ENCODE results near the gene KCTD17.

KCTD17 gene

DNA sequence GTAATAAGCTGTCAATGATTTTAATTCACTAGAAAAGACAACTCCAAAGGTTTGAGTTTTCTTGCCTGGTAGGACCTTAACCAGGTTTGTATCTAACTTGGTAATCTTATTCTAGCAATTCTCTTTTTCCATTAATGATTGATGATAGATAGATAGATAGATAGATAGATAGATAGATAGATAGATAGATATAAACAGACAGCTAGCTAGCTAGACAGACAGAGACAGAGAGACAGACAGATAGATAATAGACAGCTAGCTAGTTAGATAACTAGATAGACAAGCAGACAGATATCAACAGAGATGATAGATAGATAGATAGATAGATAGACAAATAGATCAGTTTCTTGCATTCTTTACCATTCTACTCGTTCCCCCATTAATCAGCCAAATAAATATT is 42.7 kb downstream of the KCTD17 start:
- no peak overlapping the region for H3K56ac ChIP-seq (ENCODE audit: low read length)
- no peaks in the 10 kb centered on the region for H3K36me3 ChIP-seq (ENCODE audit: control insufficient read depth, insufficient read depth, low read length)
- H3K4me1 ChIP-seq (ENCODE audit: control insufficient read depth, low read depth, low read length): no peaks in the 10 kb centered on the region
- no peaks in the 10 kb centered on the region for H3K79me1 ChIP-seq (ENCODE audit: low read length)
- H3K18ac ChIP-seq (ENCODE audit: low read length): no peak overlapping the region
- no peak overlapping the region for H2AK5ac ChIP-seq (ENCODE audit: low read length)
- H4K8ac ChIP-seq (ENCODE audit: low read depth, low read length): no peak overlapping the region
- no peak overlapping the region for H3K4ac ChIP-seq (ENCODE audit: low read depth, low read length)
- H3K4me3 ChIP-seq (ENCODE audit: low read length): no peak overlapping the region
- H2BK120ac ChIP-seq (ENCODE audit: low read depth, low read length): no peak overlapping the region
- H3K27ac ChIP-seq (ENCODE audit: low read depth, low read length): no peak overlapping the region
- H2BK15ac ChIP-seq (replicated peaks; ENCODE audit: low read depth): no peak overlapping the region
- H3K27me3 ChIP-seq (ENCODE audit: insufficient read depth, low read length, poor library complexity): no peaks in the 10 kb centered on the region
- H2BK5ac ChIP-seq (ENCODE audit: low read length): no peak overlapping the region
- no peaks in the 10 kb centered on the region for H3K79me2 ChIP-seq (ENCODE audit: control insufficient read depth, insufficient read depth, low read length)
- no peak overlapping the region for H3K4me2 ChIP-seq (ENCODE audit: low read length)
- WGBS (ENCODE audit: extremely low coverage, insufficient coverage, low lambda C conversion rate): no CpG with 5 or more reads among the region's 1 CpG
- no peak overlapping the region for H3K23ac ChIP-seq (ENCODE audit: low read length)
- H4K5ac ChIP-seq (ENCODE audit: low read length): no peak overlapping the region
- H3K9ac ChIP-seq (ENCODE audit: low read length): no peak overlapping the region
- no peak for DNase-seq

GRCh38 chr22:37095113-37095512 is 43.6 kb downstream of the KCTD17 start:
- no peak overlapping the region for H2BK15ac ChIP-seq (replicated peaks; ENCODE audit: low read depth)
- no peak overlapping the region for H4K5ac ChIP-seq (ENCODE audit: low read length)
- H2AK5ac ChIP-seq (ENCODE audit: low read length): no peak overlapping the region
- H3K4me3 ChIP-seq (ENCODE audit: low read length): no peak overlapping the region
- no peaks in the 10 kb centered on the region for H3K79me1 ChIP-seq (ENCODE audit: low read length)
- no peak overlapping the region for H3K4me2 ChIP-seq (ENCODE audit: low read length)
- H3K56ac ChIP-seq (ENCODE audit: low read length): no peak overlapping the region
- H3K4me1 ChIP-seq (ENCODE audit: control insufficient read depth, low read depth, low read length): no peaks in the 10 kb centered on the region
- no peak overlapping the region for H2BK5ac ChIP-seq (ENCODE audit: low read length)
- no CpG with 5 or more reads among the region's 11 CpGs for WGBS (ENCODE audit: extremely low coverage, insufficient coverage, low lambda C conversion rate)
- H3K9ac ChIP-seq (ENCODE audit: low read length): no peak overlapping the region
- H3K4ac ChIP-seq (ENCODE audit: low read depth, low read length): no peak overlapping the region
- H3K36me3 ChIP-seq (ENCODE audit: control insufficient read depth, insufficient read depth, low read length): no peaks in the 10 kb centered on the region
- H3K18ac ChIP-seq (ENCODE audit: low read length): no peak overlapping the region
- no peak for DNase-seq
- no peak overlapping the region for H4K8ac ChIP-seq (ENCODE audit: low read depth, low read length)
- H3K23ac ChIP-seq (ENCODE audit: low read length): no peak overlapping the region
- H2BK120ac ChIP-seq (ENCODE audit: low read depth, low read length): no peak overlapping the region
- no peaks in the 10 kb centered on the region for H3K27me3 ChIP-seq (ENCODE audit: insufficient read depth, low read length, poor library complexity)
- no peaks in the 10 kb centered on the region for H3K79me2 ChIP-seq (ENCODE audit: control insufficient read depth, insufficient read depth, low read length)
- H3K27ac ChIP-seq (ENCODE audit: low read depth, low read length): no peak overlapping the region

- no peak overlapping the region for H2BK5ac ChIP-seq (ENCODE audit: low read length)
- H4K8ac ChIP-seq (ENCODE audit: low read depth, low read length): no peak overlapping the region
- no peaks in the 10 kb centered on the region for H3K27me3 ChIP-seq (ENCODE audit: insufficient read depth, low read length, poor library complexity)
- no peaks in the 10 kb centered on the region for H3K4me1 ChIP-seq (ENCODE audit: control insufficient read depth, low read depth, low read length)
- H3K4me3 ChIP-seq (ENCODE audit: low read length): no peak overlapping the region
- no peak overlapping the region for H3K4me2 ChIP-seq (ENCODE audit: low read length)
- peak overlapping the region; percentile 36 for H3K23ac ChIP-seq (ENCODE audit: low read length)
- no peaks in the 10 kb centered on the region for H3K79me2 ChIP-seq (ENCODE audit: control insufficient read depth, insufficient read depth, low read length)
- H3K4ac ChIP-seq (ENCODE audit: low read depth, low read length): no peak overlapping the region
- no peaks in the 10 kb centered on the region for H3K36me3 ChIP-seq (ENCODE audit: control insufficient read depth, insufficient read depth, low read length)
- no peak overlapping the region for H3K56ac ChIP-seq (ENCODE audit: low read length)
- H4K5ac ChIP-seq (ENCODE audit: low read length): no peak overlapping the region
- H3K27ac ChIP-seq (ENCODE audit: low read depth, low read length): no peak overlapping the region
- no peak overlapping the region for H3K18ac ChIP-seq (ENCODE audit: low read length)
- no peak overlapping the region for H2AK5ac ChIP-seq (ENCODE audit: low read length)
- no peak overlapping the region for H3K9ac ChIP-seq (ENCODE audit: low read length)
- H2BK120ac ChIP-seq (ENCODE audit: low read depth, low read length): no peak overlapping the region
- DNase-seq: no peak
- H2BK15ac ChIP-seq (replicated peaks; ENCODE audit: low read depth): no peak overlapping the region
- H3K79me1 ChIP-seq (ENCODE audit: low read length): no peaks in the 10 kb centered on the region
- no CpG with 5 or more reads among the region's 13 CpGs for WGBS (ENCODE audit: extremely low coverage, insufficient coverage, low lambda C conversion rate)
Measured at GRCh38 chr22:37097346-37097745, 45.8 kb downstream of the KCTD17 start.

- peak; percentile 52 for DNase-seq
- H3K79me1 ChIP-seq (ENCODE audit: low read length): no peaks in the 10 kb centered on the region
- H2BK5ac ChIP-seq (ENCODE audit: low read length): no peak overlapping the region
- no peak overlapping the region for H3K27ac ChIP-seq (ENCODE audit: low read depth, low read length)
- no peak overlapping the region for H3K18ac ChIP-seq (ENCODE audit: low read length)
- no peak overlapping the region for H3K56ac ChIP-seq (ENCODE audit: low read length)
- H2BK15ac ChIP-seq (replicated peaks; ENCODE audit: low read depth): no peak overlapping the region
- H3K36me3 ChIP-seq (ENCODE audit: control insufficient read depth, insufficient read depth, low read length): no peaks in the 10 kb centered on the region
- no peak overlapping the region for H3K4ac ChIP-seq (ENCODE audit: low read depth, low read length)
- no peak overlapping the region for H3K23ac ChIP-seq (ENCODE audit: low read length)
- H3K4me1 ChIP-seq (ENCODE audit: control insufficient read depth, low read depth, low read length): no peaks in the 10 kb centered on the region
- H4K8ac ChIP-seq (ENCODE audit: low read depth, low read length): no peak overlapping the region
- WGBS (ENCODE audit: extremely low coverage, insufficient coverage, low lambda C conversion rate): no CpG with 5 or more reads among the region's 10 CpGs
- H2AK5ac ChIP-seq (ENCODE audit: low read length): no peak overlapping the region
- H4K5ac ChIP-seq (ENCODE audit: low read length): no peak overlapping the region
- H3K4me3 ChIP-seq (ENCODE audit: low read length): no peak overlapping the region
- H3K9ac ChIP-seq (ENCODE audit: low read length): no peak overlapping the region
- no peaks in the 10 kb centered on the region for H3K79me2 ChIP-seq (ENCODE audit: control insufficient read depth, insufficient read depth, low read length)
- no peak overlapping the region for H2BK120ac ChIP-seq (ENCODE audit: low read depth, low read length)
- no peak overlapping the region for H3K4me2 ChIP-seq (ENCODE audit: low read length)
- H3K27me3 ChIP-seq (ENCODE audit: insufficient read depth, low read length, poor library complexity): no peaks in the 10 kb centered on the region
Measured at GRCh38 chr22:37098976-37099591, 47.5 kb downstream of the KCTD17 start.

- no peak overlapping the region for H3K4ac ChIP-seq (ENCODE audit: low read depth, low read length)
- H2BK120ac ChIP-seq (ENCODE audit: low read depth, low read length): no peak overlapping the region
- H3K27ac ChIP-seq (ENCODE audit: low read depth, low read length): no peak overlapping the region
- H3K56ac ChIP-seq (ENCODE audit: low read length): no peak overlapping the region
- no CpG with 5 or more reads among the region's 8 CpGs for WGBS (ENCODE audit: extremely low coverage, insufficient coverage, low lambda C conversion rate)
- no peak overlapping the region for H4K5ac ChIP-seq (ENCODE audit: low read length)
- H4K8ac ChIP-seq (ENCODE audit: low read depth, low read length): no peak overlapping the region
- H3K27me3 ChIP-seq (ENCODE audit: insufficient read depth, low read length, poor library complexity): no peaks in the 10 kb centered on the region
- H3K36me3 ChIP-seq (ENCODE audit: control insufficient read depth, insufficient read depth, low read length): no peaks in the 10 kb centered on the region
- H2AK5ac ChIP-seq (ENCODE audit: low read length): no peak overlapping the region
- H3K9ac ChIP-seq (ENCODE audit: low read length): no peak overlapping the region
- no peak overlapping the region for H3K23ac ChIP-seq (ENCODE audit: low read length)
- no peak overlapping the region for H3K18ac ChIP-seq (ENCODE audit: low read length)
- H3K4me3 ChIP-seq (ENCODE audit: low read length): no peak overlapping the region
- no peak overlapping the region for H2BK15ac ChIP-seq (replicated peaks; ENCODE audit: low read depth)
- H3K79me2 ChIP-seq (ENCODE audit: control insufficient read depth, insufficient read depth, low read length): no peaks in the 10 kb centered on the region
- DNase-seq: no peak
- no peaks in the 10 kb centered on the region for H3K79me1 ChIP-seq (ENCODE audit: low read length)
- H3K4me2 ChIP-seq (ENCODE audit: low read length): no peak overlapping the region
- H3K4me1 ChIP-seq (ENCODE audit: control insufficient read depth, low read depth, low read length): no peaks in the 10 kb centered on the region
- H2BK5ac ChIP-seq (ENCODE audit: low read length): no peak overlapping the region
Measured at GRCh38 chr22:37100589-37101127, 49.1 kb downstream of the KCTD17 start.

Data from mesendoderm (in vitro differentiated cells).